OCI-LY1 (cell line): Measurements from ENCODE around the gene RIPK3.

Experiments
- H2AFZ ChIP-seq: fragments of 200-600 bp; sonication (generic), shearing (Covaris generic); 2 replicates; pipeline ENCODE4 v1.6.0; 2014; ENCODE audit warnings: antibody characterized with exemption, mild to moderate bottlenecking, low read length
- H3F3A ChIP-seq: fragments of 200-600 bp; sonication (generic), shearing (Covaris generic); 2 replicates; pipeline ENCODE4 v1.6.0; 2014; ENCODE audit warnings: mild to moderate bottlenecking, antibody characterized with exemption, low read length, moderate library complexity; ENCODE audit not compliant: insufficient read depth
- H3K27ac ChIP-seq: fragments of 200-600 bp; sonication (generic); 2 replicates; pipeline ENCODE4 v1.5.1; 2014; ENCODE audit warnings: low read length, mixed run types, mild to moderate bottlenecking, low read depth; ENCODE audit not compliant: poor library complexity, severe bottlenecking
- H3K27me3 ChIP-seq: fragments of 200-600 bp; sonication (generic); 2 replicates; pipeline ENCODE4 v1.6.0; 2014; ENCODE audit warnings: antibody characterized with exemption, mild to moderate bottlenecking, low read length, moderate library complexity; ENCODE audit not compliant: insufficient read depth
- H3K36me3 ChIP-seq: fragments of 200-600 bp; sonication (generic); 2 replicates; pipeline ENCODE4 v1.6.1; 2014; ENCODE audit warnings: mild to moderate bottlenecking, antibody characterized with exemption, low read length, moderate library complexity, mixed read lengths; ENCODE audit not compliant: insufficient read depth
- H3K4me1 ChIP-seq: fragments of 200-600 bp; sonication (generic); 2 replicates; pipeline ENCODE4 v1.5.1; 2014; ENCODE audit warnings: mild to moderate bottlenecking, low read length, moderate library complexity; ENCODE audit not compliant: insufficient read depth, severe bottlenecking
- H3K4me2 ChIP-seq: fragments of 200-600 bp; sonication (generic), shearing (Covaris generic); 2 replicates; pipeline ENCODE4 v1.6.1; 2014; ENCODE audit warnings: low read length
- H3K4me3 ChIP-seq: fragments of 200-600 bp; sonication (generic); 2 replicates; pipeline ENCODE4 v1.5.1; 2014; ENCODE audit warnings: low read length, low read depth, mild to moderate bottlenecking, mixed read lengths; ENCODE audit not compliant: poor library complexity, severe bottlenecking
- H3K79me2 ChIP-seq: fragments of 200-600 bp; shearing (Covaris generic); 2 replicates; pipeline ENCODE4 v1.6.1; 2016; ENCODE audit warnings: mixed run types, low read length, mixed read lengths; ENCODE audit not compliant: insufficient read depth
- H3K9ac ChIP-seq: fragments of 200-600 bp; sonication (generic), shearing (Covaris generic); 2 replicates; pipeline ENCODE4 v1.6.1; 2014; ENCODE audit warnings: mild to moderate bottlenecking, low read length, mixed read lengths
- H3K9me2 ChIP-seq: fragments of 200-600 bp; sonication (generic), shearing (Covaris generic); 2 replicates; pipeline ENCODE4 v1.6.1; 2014; ENCODE audit warnings: low read depth, mild to moderate bottlenecking, low read length, mixed read lengths
- H3K9me3 ChIP-seq: fragments of 200-600 bp; shearing (Covaris generic); 2 replicates; pipeline ENCODE4 v1.6.1; 2014; ENCODE audit warnings: low read length, mixed read lengths
- H4K20me1 ChIP-seq: fragments of 200-600 bp; sonication (generic), shearing (Covaris generic); 2 replicates; pipeline ENCODE4 v1.6.0; 2016; ENCODE audit warnings: mild to moderate bottlenecking, low read length; ENCODE audit not compliant: insufficient read depth
- EZH2 ChIP-seq: fragments of 200-600 bp; sonication (generic), shearing (Covaris generic); IDR thresholded peaks from 2 replicates; pipeline ENCODE4 v1.8.0; 2017; ENCODE audit warnings: borderline replicate concordance, mixed run types, mild to moderate bottlenecking, antibody characterized with exemption, low read length, moderate library complexity, mixed read lengths
- TF ChIP-seq, protein P1 (sequence below): fragments of 200-600 bp; sonication (generic), shearing (Covaris generic); IDR thresholded peaks from 2 replicates; pipeline ENCODE4 v1.5.1; 2017; ENCODE audit warnings: mild to moderate bottlenecking, antibody characterized with exemption, low read length, moderate library complexity, mixed read lengths

Gene RIPK3

DNA sequence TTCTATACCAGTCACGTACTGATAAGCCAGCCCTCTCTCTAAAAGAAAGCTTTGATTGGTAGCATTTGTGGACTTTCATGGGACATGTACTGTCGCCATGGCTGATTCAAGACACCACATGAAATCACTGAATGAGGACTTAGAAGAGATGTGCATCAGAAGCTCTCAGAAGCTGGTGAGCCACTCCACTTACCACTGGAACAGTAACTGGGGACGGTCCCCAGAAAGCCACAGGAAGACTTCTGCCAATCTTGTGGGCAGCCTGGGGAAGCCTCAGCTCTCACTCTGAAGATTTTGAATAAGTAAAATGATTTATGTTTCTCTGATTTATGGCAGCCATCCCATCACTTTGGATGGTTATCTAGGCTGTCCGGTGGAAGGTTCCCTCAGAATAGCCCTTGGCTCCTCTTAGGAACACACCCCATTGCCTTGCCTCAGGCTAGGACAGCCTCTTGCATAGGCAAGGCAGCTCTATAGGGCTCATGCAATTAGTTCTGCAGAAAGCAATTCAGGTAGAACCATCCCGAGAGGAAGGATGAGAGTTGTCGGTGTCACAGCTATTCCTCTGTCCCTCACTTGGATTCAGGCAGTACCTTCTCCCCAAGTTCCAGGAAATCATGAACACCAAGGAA lies 50.0 kb downstream of the RIPK3 start:
- Histone ChIP-seq H3K27ac (no peak overlapping the region), H3K36me3 (peaks cover 32% of the 10 kb centered on the region), H4K20me1 (no peaks in the 10 kb centered on the region), H3K4me2 (no peak overlapping the region), H3K27me3 (no peaks in the 10 kb centered on the region), H2AFZ (no peak overlapping the region), H3K9ac (no peak overlapping the region), H3K4me1 (no peaks in the 10 kb centered on the region), H3K9me3 (no peaks in the 10 kb centered on the region), H3K9me2 (no peaks in the 10 kb centered on the region), H3K79me2 (no peaks in the 10 kb centered on the region), H3F3A (no peaks in the 10 kb centered on the region), H3K4me3 (no peak overlapping the region)
- TF ChIP-seq, protein P1, sequence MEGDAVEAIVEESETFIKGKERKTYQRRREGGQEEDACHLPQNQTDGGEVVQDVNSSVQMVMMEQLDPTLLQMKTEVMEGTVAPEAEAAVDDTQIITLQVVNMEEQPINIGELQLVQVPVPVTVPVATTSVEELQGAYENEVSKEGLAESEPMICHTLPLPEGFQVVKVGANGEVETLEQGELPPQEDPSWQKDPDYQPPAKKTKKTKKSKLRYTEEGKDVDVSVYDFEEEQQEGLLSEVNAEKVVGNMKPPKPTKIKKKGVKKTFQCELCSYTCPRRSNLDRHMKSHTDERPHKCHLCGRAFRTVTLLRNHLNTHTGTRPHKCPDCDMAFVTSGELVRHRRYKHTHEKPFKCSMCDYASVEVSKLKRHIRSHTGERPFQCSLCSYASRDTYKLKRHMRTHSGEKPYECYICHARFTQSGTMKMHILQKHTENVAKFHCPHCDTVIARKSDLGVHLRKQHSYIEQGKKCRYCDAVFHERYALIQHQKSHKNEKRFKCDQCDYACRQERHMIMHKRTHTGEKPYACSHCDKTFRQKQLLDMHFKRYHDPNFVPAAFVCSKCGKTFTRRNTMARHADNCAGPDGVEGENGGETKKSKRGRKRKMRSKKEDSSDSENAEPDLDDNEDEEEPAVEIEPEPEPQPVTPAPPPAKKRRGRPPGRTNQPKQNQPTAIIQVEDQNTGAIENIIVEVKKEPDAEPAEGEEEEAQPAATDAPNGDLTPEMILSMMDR, result no peak
- TF ChIP-seq EZH2, result no peak

DNA sequence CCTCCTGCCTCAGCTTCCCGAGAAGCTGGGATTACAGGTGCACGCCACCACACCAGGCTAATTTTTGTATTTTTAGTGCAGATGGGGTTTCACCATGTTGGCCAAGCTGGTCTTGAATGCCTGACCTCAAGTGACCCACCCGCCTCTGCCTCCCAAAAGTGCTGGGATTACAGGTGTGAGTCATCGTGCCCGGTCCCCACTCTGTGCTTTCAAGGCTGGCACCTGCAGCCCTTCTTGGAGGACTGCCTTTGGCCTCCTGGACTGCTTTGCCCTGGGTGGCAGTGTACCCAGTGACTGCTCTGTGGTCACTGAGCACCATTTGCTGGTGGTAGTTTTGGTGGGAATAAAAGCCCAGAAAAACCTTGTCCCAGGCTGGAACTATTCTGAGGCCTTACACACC lies 52.8 kb downstream of the RIPK3 start:
- Histone ChIP-seq H3K4me3 (no peak overlapping the region), H3K27me3 (no peaks in the 10 kb centered on the region), H3K79me2 (no peaks in the 10 kb centered on the region), H3K9me3 (no peaks in the 10 kb centered on the region), H2AFZ (no peak overlapping the region), H3K4me2 (no peak overlapping the region), H3K4me1 (no peaks in the 10 kb centered on the region), H4K20me1 (no peaks in the 10 kb centered on the region), H3K9ac (no peak overlapping the region), H3K36me3 (peaks cover 25% of the 10 kb centered on the region), H3F3A (no peaks in the 10 kb centered on the region), H3K9me2 (no peaks in the 10 kb centered on the region), H3K27ac (no peak overlapping the region)
- TF ChIP-seq EZH2, result no peak
- TF ChIP-seq, protein P1, result no peak
